AG04449 (cell line): ENCODE data around the gene SLC35D2.
"Not testable (repeated sequence)": the region's sequence is repeated elsewhere in the genome, so short reads cannot be mapped to it uniquely, and the experiment has no call there.

Source experiments
- CTCF ChIA-PET: fragments of 350-600 bp; formaldehyde crosslinking; extraction: SDS; loops from one replicate; lab custom pipeline; 2021; ENCODE audit warnings: antibody characterized with exemption; lab: Yijun Ruan, JAX
- POLR2A ChIA-PET: fragments of 400-600, 350-600 bp; formaldehyde crosslinking; extraction: SDS; loops from one replicate; lab custom pipeline; 2020; ENCODE audit warnings: antibody characterized with exemption, inconsistent platforms; lab: Yijun Ruan, JAX
- DNase-seq: peaks from one replicate; pipeline ENCODE4 v3.0.0-alpha.2; 2010; ENCODE audit warnings: low read depth, low spot score
- H3K4me3 ChIP-seq: 2 replicates; pipeline ENCODE4 v1.5.1; 2011; ENCODE audit warnings: low read depth, mild to moderate bottlenecking, control low read depth, low read length
- TF ChIP-seq, protein P1 (sequence below): IDR thresholded peaks from one replicate; pipeline ENCODE4 v1.5.1; 2011; ENCODE audit warnings: mild to moderate bottlenecking, moderate library complexity, low read length, control low read depth, inconsistent platforms; ENCODE audit not compliant: insufficient read depth; ENCODE audit errors: missing control alignments

Gene SLC35D2

DNA sequence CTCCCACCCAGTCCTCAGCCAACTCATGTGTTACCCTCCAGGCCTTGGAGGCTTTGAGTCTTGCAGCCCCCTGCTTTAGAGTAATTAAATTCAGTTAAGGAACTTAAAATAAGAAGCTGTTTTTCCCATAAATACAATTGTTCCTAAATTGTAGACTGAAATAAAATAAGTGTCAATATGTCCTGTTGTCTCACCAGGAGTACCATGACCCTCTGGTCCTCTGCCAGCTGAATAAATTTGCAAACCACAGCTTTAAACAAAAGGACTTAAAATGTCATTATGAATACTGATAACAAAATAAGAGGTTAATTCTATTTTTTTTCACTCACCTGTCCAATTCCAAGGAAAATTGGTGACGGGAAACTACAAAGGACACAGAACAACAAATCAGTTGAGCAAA, 15.6 kb downstream of the SLC35D2 start:
- POLR2A ChIA-PET = no interaction called here
- CTCF ChIA-PET = interaction anchor here (0.6 to 1.0 kb wide), 2 partner anchors 10 to 39 kb away, joined by 3 read pairs; no protein-coding TSS in a partner anchor
- H3K4me3 ChIP-seq = no peak overlapping the region
- TF ChIP-seq, protein P1, sequence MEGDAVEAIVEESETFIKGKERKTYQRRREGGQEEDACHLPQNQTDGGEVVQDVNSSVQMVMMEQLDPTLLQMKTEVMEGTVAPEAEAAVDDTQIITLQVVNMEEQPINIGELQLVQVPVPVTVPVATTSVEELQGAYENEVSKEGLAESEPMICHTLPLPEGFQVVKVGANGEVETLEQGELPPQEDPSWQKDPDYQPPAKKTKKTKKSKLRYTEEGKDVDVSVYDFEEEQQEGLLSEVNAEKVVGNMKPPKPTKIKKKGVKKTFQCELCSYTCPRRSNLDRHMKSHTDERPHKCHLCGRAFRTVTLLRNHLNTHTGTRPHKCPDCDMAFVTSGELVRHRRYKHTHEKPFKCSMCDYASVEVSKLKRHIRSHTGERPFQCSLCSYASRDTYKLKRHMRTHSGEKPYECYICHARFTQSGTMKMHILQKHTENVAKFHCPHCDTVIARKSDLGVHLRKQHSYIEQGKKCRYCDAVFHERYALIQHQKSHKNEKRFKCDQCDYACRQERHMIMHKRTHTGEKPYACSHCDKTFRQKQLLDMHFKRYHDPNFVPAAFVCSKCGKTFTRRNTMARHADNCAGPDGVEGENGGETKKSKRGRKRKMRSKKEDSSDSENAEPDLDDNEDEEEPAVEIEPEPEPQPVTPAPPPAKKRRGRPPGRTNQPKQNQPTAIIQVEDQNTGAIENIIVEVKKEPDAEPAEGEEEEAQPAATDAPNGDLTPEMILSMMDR = no peak
- DNase-seq = no peak

DNA sequence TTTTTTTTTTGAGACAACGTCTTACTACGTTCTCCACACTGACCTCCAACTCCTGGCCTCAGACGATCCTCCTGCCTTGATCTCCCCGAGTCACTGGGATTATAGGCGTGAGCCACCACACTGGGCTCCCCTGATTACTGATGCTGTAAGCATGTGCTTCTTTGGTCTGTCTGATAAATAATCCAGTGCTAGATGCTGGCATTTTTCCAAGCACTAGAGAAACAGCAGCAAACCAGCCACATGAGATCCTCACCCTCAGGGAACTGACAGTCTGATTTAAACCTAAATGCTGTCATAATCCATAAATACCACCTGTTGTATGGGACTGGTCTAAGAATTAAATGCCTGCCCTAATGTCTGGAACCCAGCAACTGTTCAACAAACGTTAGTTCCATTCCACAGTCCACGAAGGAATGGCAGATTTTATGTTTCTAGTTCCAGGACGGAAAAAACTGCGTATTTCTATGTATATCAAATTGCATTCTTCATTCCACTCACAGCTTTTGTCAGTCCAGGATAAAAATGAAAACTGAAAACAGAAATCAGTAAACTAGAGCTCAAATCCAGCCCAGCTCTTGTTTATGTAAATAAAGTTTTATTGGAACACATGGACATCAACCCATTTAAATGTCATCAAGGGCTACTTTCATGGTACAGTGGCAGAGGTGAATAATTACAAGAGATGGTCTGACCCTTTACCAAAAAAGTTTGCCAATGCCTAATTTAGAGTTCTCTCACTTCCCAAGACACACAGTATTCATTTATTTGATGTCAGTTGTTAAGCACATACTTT, 20.1 kb downstream of the SLC35D2 start:
- CTCF ChIA-PET = interaction anchor here (1.2 kb wide), 1 partner anchor 9 kb away, joined by 3 read pairs; no protein-coding TSS in a partner anchor

DNA sequence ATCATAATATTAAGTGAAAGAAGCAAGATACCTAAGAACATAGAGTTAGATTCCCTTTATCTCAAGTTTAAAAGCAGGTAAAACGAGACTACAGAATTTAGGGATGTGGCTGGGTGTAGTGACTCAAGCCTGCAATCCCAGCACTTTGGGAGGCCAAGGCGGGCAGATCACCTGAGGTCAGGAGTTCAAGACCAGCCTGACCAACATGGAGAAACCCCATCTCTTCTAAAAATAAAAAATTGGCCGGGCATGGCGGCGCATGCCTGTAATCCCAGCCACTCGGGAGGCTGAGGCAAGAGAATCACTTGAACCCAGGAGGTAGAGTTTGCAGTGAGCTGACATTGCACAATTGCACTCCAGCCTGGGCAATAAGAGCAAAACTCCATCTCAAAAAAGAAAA, 21.4 kb downstream of the SLC35D2 start:
- DNase-seq, POLR2A ChIA-PET, CTCF ChIA-PET, H3K4me3 ChIP-seq: not testable (repeated sequence)

More for the DNA sequence above, 20.1 kb downstream of the SLC35D2 start:
- H3K4me3 ChIP-seq = no peak overlapping the region
- POLR2A ChIA-PET = no interaction called here
- TF ChIP-seq, protein P1 = no peak
- no peak for DNase-seq

DNA sequence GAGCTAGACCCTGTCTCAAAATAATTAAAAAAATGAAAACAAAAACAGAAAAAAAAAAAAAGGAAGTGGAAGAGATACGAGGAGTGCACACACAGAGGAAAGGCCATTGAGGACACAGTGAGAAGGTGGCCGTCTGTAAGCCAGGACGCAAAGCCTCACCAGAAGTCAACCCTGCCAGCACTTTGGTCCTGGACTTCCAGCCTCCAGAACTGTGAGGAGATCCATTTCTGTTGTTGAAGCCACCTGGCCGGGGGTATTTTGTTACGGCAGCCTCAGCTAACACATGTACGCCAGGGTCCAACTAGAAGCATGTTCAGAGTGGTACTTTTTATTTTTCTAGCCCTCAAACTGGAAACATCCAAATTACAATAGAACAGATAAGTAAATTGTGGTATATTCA, 21.8 kb downstream of the SLC35D2 start:
- no peak for DNase-seq
- no peak overlapping the region for H3K4me3 ChIP-seq
- CTCF ChIA-PET = no interaction called here
- TF ChIP-seq, protein P1 = no peak
- POLR2A ChIA-PET = no interaction called here

DNA sequence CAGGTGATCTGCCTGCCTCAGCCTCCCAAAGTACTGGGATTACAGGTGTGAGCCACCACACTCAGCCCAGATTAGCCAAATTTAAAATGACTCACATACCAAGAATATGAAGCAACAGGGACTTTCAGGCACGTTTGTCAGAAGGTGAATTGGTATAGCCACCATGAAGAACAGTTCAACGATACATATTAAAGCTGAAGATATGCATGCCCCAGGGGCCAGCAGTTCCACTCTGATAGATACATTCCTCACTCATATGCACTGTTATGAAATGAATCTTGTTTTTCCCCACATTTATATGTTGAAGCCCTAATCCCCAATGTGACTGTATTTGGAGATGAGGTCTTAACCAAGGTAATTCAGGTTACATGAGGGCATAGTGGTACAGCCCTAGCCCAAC, 22.5 kb downstream of the SLC35D2 start:
- ChIA-PET CTCF (no interaction called here), POLR2A (no interaction called here)
- no peak overlapping the region for H3K4me3 ChIP-seq
- TF ChIP-seq, protein P1 = no peak
- no peak for DNase-seq

DNA sequence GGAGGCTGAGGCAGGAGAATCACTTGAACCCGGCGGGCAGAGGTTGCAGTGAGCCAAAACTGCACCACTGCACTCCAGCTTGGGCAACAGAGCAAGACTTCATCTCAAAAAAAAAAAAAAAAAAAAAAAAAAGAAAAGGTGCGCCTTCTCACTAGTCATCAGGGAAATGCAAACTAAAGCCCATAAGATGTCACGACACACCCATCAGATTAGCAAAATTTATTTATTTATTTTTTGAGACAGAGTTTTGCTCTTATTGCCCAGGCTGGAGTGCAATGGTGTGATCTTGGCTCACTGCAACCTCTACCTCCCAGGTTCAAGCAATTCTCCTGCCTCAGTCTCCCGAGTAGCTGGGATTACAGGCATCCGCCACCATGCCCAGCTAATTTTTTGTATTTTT, 23.0 kb downstream of the SLC35D2 start:
- DNase-seq, POLR2A ChIA-PET, H3K4me3 ChIP-seq: not testable (repeated sequence)
- CTCF ChIA-PET = interaction anchor here (1.0 kb wide), 1 partner anchor 1095 kb away, joined by 3 read pairs; no protein-coding TSS in a partner anchor

DNA sequence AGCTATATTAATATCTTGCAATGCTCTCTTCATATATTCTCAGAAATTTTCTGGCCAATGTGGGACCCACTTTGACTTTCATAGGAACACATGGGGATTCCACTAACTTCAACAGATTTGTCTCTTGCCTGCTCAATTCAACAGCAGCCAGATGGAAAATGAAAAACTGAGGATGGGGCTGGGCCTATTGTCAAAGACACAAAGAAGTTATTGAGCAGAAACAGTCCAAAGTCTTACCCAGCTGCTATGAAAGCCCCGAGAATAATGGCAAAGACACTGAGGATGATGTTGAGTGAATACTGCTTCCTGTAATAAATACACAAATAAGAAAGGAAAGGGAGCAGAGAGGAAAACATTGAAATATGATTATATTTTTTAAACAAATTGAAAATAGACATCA, 32.6 kb downstream of the SLC35D2 start:
- TF ChIP-seq, protein P1 = no peak
- no peak for DNase-seq
- ChIA-PET POLR2A (no interaction called here), CTCF (no interaction called here)
- H3K4me3 ChIP-seq = no peak overlapping the region
